UCSD-AML1 (cell line): ENCODE data around the gene FKBP3.

Experiments used
- DNase-seq: peaks from one replicate; lab custom pipeline; 2025; ENCODE audit not compliant: unreplicated experiment; lab: John Stamatoyannopoulos, UW

The FKBP3 gene

DNA sequence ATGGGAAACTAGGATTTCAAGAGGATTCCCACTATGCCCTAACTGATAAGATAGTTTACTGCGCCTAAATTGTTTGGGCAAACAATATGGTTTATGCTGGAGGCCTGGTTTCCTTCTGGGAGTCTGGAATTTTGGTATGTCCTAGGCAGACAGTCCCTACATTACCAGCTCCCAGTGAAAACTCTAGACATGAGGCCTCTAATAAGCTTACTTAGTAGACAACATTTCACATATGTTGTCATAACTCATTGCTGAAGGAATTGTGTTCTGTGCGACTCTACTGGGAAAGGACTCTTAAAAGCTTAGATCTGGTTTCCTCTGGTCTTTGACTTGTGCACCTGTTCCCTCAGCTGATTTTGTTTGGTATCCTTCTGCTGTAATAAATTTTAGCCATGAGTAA is 68.3 kb downstream of the FKBP3 start:
- no peak for DNase-seq
